MM.1S (cell line): ENCODE results near the gene DHCR7.

Experiments
- DNase-seq: peaks from one replicate; pipeline ENCODE4 v3.0.0-alpha.2; 2015
- H2AFZ ChIP-seq: fragments of 300-600 bp; sonication (generic); 2 replicates; pipeline ENCODE4 v1.6.0; 2016; ENCODE audit warnings: antibody characterized with exemption, low read length
- H3F3A ChIP-seq: fragments of 300-600 bp; sonication (generic); 2 replicates; pipeline ENCODE4 v1.6.1; 2016; ENCODE audit warnings: mild to moderate bottlenecking, antibody characterized with exemption, low read length, moderate library complexity, mixed read lengths; ENCODE audit not compliant: insufficient read depth
- H3K27ac ChIP-seq: fragments of 300-600 bp; sonication (generic); 2 replicates; pipeline ENCODE4 v1.5.1; 2016; ENCODE audit warnings: mild to moderate bottlenecking, low read length
- H3K27me3 ChIP-seq: fragments of 300-600 bp; sonication (generic); replicated peaks from 2 replicates; pipeline ENCODE4 v1.6.0; 2016; ENCODE audit warnings: low read length; ENCODE audit not compliant: insufficient read depth
- H3K36me3 ChIP-seq: fragments of 300-600 bp; sonication (generic); replicated peaks from 2 replicates; pipeline ENCODE4 v1.6.1; 2016; ENCODE audit warnings: mild to moderate bottlenecking, low read length, mixed read lengths; ENCODE audit not compliant: insufficient read depth
- H3K4me1 ChIP-seq: fragments of 300-600 bp; sonication (generic); 2 replicates; pipeline ENCODE4 v1.6.1; 2016; ENCODE audit warnings: low read length, mixed read lengths
- H3K4me2 ChIP-seq: fragments of 300-600 bp; sonication (generic); 2 replicates; pipeline ENCODE4 v1.6.0; 2016; ENCODE audit warnings: low read depth, low read length
- H3K4me3 ChIP-seq: fragments of 300-600 bp; sonication (generic); 2 replicates; pipeline ENCODE4 v1.5.1; 2016; ENCODE audit warnings: low read length, mixed read lengths
- H3K79me2 ChIP-seq: fragments of 300-600 bp; sonication (generic); 2 replicates; pipeline ENCODE4 v1.6.1; 2016; ENCODE audit warnings: mixed run types, low read length, mixed read lengths
- H3K9ac ChIP-seq: fragments of 300-600 bp; sonication (generic); 2 replicates; pipeline ENCODE4 v1.6.1; 2016; ENCODE audit warnings: low read length, mixed read lengths
- H3K9me2 ChIP-seq: fragments of 300-600 bp; sonication (generic); replicated peaks from 2 replicates; pipeline ENCODE4 v1.6.1; 2016; ENCODE audit warnings: mild to moderate bottlenecking, low read length, mixed read lengths; ENCODE audit not compliant: insufficient read depth
- H3K9me3 ChIP-seq: fragments of 300-600 bp; sonication (generic); replicated peaks from 2 replicates; pipeline ENCODE4 v1.6.1; 2016; ENCODE audit warnings: mild to moderate bottlenecking, low read length, mixed read lengths; ENCODE audit not compliant: insufficient read depth
- H4K20me1 ChIP-seq: fragments of 300-600 bp; sonication (generic); 2 replicates; pipeline ENCODE4 v1.6.1; 2016; ENCODE audit warnings: mild to moderate bottlenecking, low read length, moderate library complexity, mixed read lengths; ENCODE audit not compliant: insufficient read depth
- CTCF ChIP-seq: fragments of 300-600 bp; sonication (generic); IDR thresholded peaks from 2 replicates; pipeline ENCODE4 v1.5.1; 2016; ENCODE audit warnings: antibody characterized with exemption, low read length, mixed read lengths
- EZH2 ChIP-seq: fragments of 300-600 bp; sonication (generic); optimal IDR thresholded peaks from 2 replicates; pipeline ENCODE3; 2017; ENCODE audit warnings: low read depth, mild to moderate bottlenecking, antibody characterized with exemption, low read length, mixed read lengths
- EZH2phosphoT487 ChIP-seq: fragments of 300-600 bp; sonication (generic); IDR thresholded peaks from 2 replicates; pipeline ENCODE4 v1.6.1; 2018; ENCODE audit warnings: antibody characterized with exemption, low read length

Gene DHCR7

GRCh38 chr11:71387784-71388636 lies 60.2 kb downstream of the DHCR7 start:
- TF ChIP-seq EZH2 (no peak), EZH2phosphoT487 (no peak), CTCF (no peak)
- no peak overlapping the region for H3K4me2 ChIP-seq
- DNase-seq, result no peak
- H3K36me3 ChIP-seq, result no peaks in the 10 kb centered on the region
- no peak overlapping the region for H3K9ac ChIP-seq
- peaks cover 6% of the 10 kb centered on the region for H3K4me1 ChIP-seq
- H3K9me3 ChIP-seq, result no peaks in the 10 kb centered on the region
- 0 out of 2 replicates have a peak, but pooled peaks cover 5% of the 10 kb centered on the region for H3F3A ChIP-seq
- H3K27me3 ChIP-seq, result peaks cover 85% of the 10 kb centered on the region
- no peak overlapping the region for H2AFZ ChIP-seq
- no peak overlapping the region for H3K4me3 ChIP-seq
- no peaks in the 10 kb centered on the region for H3K79me2 ChIP-seq
- no peaks in the 10 kb centered on the region for H3K9me2 ChIP-seq
- H4K20me1 ChIP-seq, result no peaks in the 10 kb centered on the region
- no peak overlapping the region for H3K27ac ChIP-seq

GRCh38 chr11:71387200-71387599 lies 61.0 kb downstream of the DHCR7 start:
- Histone ChIP-seq H3F3A (0 out of 2 replicates have a peak, but pooled peaks cover 5% of the 10 kb centered on the region), H3K79me2 (no peaks in the 10 kb centered on the region), H3K9ac (no peak overlapping the region), H3K4me1 (peaks cover 6% of the 10 kb centered on the region), H4K20me1 (no peaks in the 10 kb centered on the region), H3K4me2 (no peak overlapping the region), H3K9me3 (no peaks in the 10 kb centered on the region), H3K9me2 (no peaks in the 10 kb centered on the region), H3K27ac (no peak overlapping the region), H3K4me3 (no peak overlapping the region), H3K27me3 (peaks cover 85% of the 10 kb centered on the region), H2AFZ (no peak overlapping the region), H3K36me3 (no peaks in the 10 kb centered on the region)
- no peak for DNase-seq
- TF ChIP-seq EZH2 (no peak), EZH2phosphoT487 (no peak), CTCF (no peak)

- Histone ChIP-seq H3K4me1 (peaks cover 12% of the 10 kb centered on the region), H3K9ac (no peak overlapping the region), H3K4me3 (no peak overlapping the region), H3K27me3 (peaks cover 86% of the 10 kb centered on the region), H4K20me1 (no peaks in the 10 kb centered on the region), H3K9me2 (no peaks in the 10 kb centered on the region), H3K9me3 (no peaks in the 10 kb centered on the region), H2AFZ (no peak overlapping the region), H3K79me2 (no peaks in the 10 kb centered on the region), H3K36me3 (no peaks in the 10 kb centered on the region), H3K4me2 (no peak overlapping the region), H3K27ac (no peak overlapping the region), H3F3A (0 out of 2 replicates have a peak, but pooled peaks cover 5% of the 10 kb centered on the region)
- TF ChIP-seq CTCF (no peak), EZH2phosphoT487 (no peak), EZH2 (no peak)
- DNase-seq, result no peak
These were observed 62.0 kb downstream of the DHCR7 start for GRCh38 chr11:71386202-71386601.
